Hematopoietic multipotent progenitor cell treated with erythropoietin and hydrocortisone succinate and interleukin-3 and kit ligand, for 17 days (in vitro differentiated cells): ENCODE data around the gene ZFPM1.
"Not testable (repeated sequence)": the region's sequence is repeated elsewhere in the genome, so short reads cannot be mapped to it uniquely, and the experiment has no call there.

Experiments used
- DNase-seq: peaks from one replicate; pipeline ENCODE4 v3.0.0-alpha.2; 2015; ENCODE audit warnings: low spot score

ZFPM1 gene

GRCh38 chr16:88453217-88453531 is at the start of gene ZFPM1:
Gene ZFPM1, plus strand, starts transcription at chr16:88453280. Its CDS starts 359 bp downstream, at chr16:88453639.
- no peak for DNase-seq

- DNase-seq, result no peak
These were observed 49.1 kb upstream of the ZFPM1 start for GRCh38 chr16:88403794-88404581.

- DNase-seq, result no peak
These were observed 48.3 kb upstream of the ZFPM1 start for GRCh38 chr16:88404769-88405168.

- DNase-seq, result no peak
These were observed 47.6 kb upstream of the ZFPM1 start for GRCh38 chr16:88405216-88406060.

- DNase-seq, result no peak
These were observed 46.7 kb upstream of the ZFPM1 start for GRCh38 chr16:88406096-88407041.

GRCh38 chr16:88407042-88407420 is 46.0 kb upstream of the ZFPM1 start:
- no peak for DNase-seq

- no peak for DNase-seq
These were observed 45.3 kb upstream of the ZFPM1 start for GRCh38 chr16:88407807-88408206.

GRCh38 chr16:88408561-88409142 is 44.4 kb upstream of the ZFPM1 start:
- no peak for DNase-seq

- DNase-seq, result no peak
These were observed 43.6 kb upstream of the ZFPM1 start for GRCh38 chr16:88409296-88410065.

GRCh38 chr16:88410297-88410968 is 42.6 kb upstream of the ZFPM1 start:
- not testable (repeated sequence) for DNase-seq

- DNase-seq, result no peak
These were observed 41.0 kb upstream of the ZFPM1 start for GRCh38 chr16:88411951-88412576.

- no peak for DNase-seq
These were observed 40.3 kb upstream of the ZFPM1 start for GRCh38 chr16:88412766-88413165.

- no peak for DNase-seq
These were observed 39.8 kb upstream of the ZFPM1 start for GRCh38 chr16:88413231-88413630.

- DNase-seq, result no peak
These were observed 39.4 kb upstream of the ZFPM1 start for GRCh38 chr16:88413631-88414030.

- no peak for DNase-seq
These were observed 38.3 kb upstream of the ZFPM1 start for GRCh38 chr16:88414521-88415380.

GRCh38 chr16:88415381-88415705 is 37.7 kb upstream of the ZFPM1 start:
- DNase-seq, result no peak

- DNase-seq, result no peak
These were observed 37.3 kb upstream of the ZFPM1 start for GRCh38 chr16:88415713-88416323.

- DNase-seq, result no peak
These were observed 36.4 kb upstream of the ZFPM1 start for GRCh38 chr16:88416686-88417085.
